ENCODE measurements around the gene KLF1. TPM values are rescaled to one million over a fixed set of nuclear protein-coding genes. Genes with fewer than 3 reads are reported as not detected.
A peak's percentile ranks its signal among the peaks of the same experiment; 100 is the strongest.

Gene KLF1
- total RNA-seq, result 0.69 TPM

GRCh38 chr19:12886969-12887747, at the start of gene KLF1:
Gene KLF1, minus strand, starts transcription at chr19:12887201. Its CDS starts 61 bp downstream, at chr19:12887140.

DNA sequence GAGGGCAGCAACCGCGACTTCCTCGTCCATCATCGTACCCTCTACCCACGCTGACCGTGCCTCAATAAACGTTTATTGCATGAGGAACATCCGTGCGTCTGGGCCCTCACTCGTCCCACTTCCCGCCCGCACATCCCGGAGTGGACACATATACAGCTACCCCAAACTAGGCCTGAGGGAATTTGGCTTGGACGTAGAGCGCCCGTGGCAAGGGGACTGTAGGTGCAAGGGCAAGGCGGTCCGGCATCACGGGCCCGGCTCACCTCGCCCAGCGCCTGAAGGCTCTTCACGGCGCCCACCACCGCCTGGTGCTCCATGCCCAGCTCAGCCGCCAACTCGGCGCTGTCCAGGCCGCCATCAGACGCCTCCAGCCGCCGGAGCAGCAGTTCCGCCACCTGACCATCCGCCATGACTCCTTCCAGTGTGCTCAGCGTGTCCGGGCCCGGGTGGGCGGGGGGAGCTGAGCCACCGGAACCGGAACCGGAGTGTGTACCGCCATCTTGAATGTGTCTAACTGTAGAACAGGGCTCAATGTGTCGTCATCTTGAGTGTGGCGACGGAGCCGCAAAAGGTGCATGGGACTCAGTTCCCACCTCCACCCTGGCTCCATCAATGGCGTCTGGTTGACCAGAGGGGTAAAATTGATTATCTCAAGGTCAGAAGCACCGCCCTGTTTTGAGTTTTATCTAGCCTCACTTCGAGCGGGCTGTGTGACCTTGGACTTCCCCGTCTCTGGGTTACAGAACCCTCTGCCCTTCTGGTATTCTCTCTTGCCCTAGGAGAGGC, 46.5 kb upstream of the KLF1 start, which contains the start of gene FARSA:
Gene FARSA (minus strand): TSS at position 425 of the 786 bp plus-strand sequence. CDS start 15 bp downstream, at position 410.

DNA sequence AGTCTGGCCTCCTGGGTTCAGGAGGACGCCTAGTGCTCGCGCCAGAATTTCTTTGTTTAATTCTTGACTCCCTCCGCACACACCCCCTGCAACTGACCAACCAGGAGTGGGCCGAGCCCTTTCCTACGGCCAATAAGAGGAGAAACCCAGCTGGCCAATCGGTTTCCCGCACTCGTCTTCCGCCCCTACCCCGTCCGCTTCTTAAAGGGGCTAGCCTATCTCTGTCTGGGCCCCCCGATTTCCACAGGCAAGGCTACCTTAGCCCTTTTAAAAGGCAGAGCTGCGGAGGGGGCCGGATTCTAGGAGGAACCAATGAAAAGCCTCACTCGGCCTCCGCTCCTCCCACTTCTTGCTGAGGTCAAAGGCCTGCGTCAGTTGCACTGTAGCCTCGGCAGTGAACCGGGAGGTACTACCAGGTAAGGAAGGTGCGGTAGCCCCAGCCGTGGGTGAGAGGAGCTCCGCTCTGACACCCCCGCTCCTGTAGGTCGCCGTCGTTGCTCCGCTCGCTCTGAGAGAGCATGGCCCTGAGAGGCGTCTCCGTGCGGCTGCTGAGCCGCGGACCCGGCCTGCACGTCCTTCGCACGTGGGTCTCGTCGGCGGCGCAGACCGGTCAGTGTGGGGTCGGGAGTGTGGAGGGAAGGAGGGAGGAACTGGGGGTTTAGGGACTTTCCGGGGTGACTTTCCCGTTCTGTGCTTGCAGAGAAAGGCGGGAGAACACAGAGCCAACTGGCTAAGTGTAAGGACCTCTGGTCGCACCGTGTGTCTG, 4.0 kb upstream of the KLF1 start, which contains the start of gene GCDH:
Gene GCDH (plus strand): TSS at position 374 of the 766 bp plus-strand sequence. CDS start 145 bp downstream, at position 519.

GRCh38 chr19:12881172-12881808, 5.7 kb downstream of the KLF1 start, which contains the start of gene DNASE2:
Gene DNASE2, minus strand, starts transcription at chr19:12881449. Its CDS starts 74 bp downstream, at chr19:12881375.

GRCh38 chr19:12838182-12838885, 48.7 kb downstream of the KLF1 start, which contains the start of gene MAST1:
Gene MAST1, plus strand, starts transcription at chr19:12838515. Its CDS starts 58 bp downstream, at chr19:12838573.

GRCh38 chr19:12834566-12834943, 52.4 kb downstream of the KLF1 start, which contains the start of gene RTBDN:
Gene RTBDN, minus strand, starts transcription at chr19:12834579. Its CDS starts 4,600 bp downstream, at chr19:12829979.

Small RNA genes within 50 kb of the gene (small RNA-seq; reads per million reads assigned to genes)
- 0.69 reads per million, percentile 67 among the genes with 10 or more reads in this experiment for gene MIR5695
- gene MIR6794, result 0.08 reads per million

Other genes starting within 250 kb of the KLF1 start
- 18.5 TPM for gene MAN2B1, start 220.5 kb downstream of the KLF1 start, total RNA-seq
- gene WDR83, start 220.4 kb downstream of the KLF1 start, total RNA-seq, result 12.9 TPM
- 63.2 TPM for gene DHPS, start 205.3 kb downstream of the KLF1 start, total RNA-seq
- gene GNG14, start 199.2 kb downstream of the KLF1 start, total RNA-seq, result not detected
- 13.6 TPM for gene FBXW9, start 190.6 kb downstream of the KLF1 start, total RNA-seq
- 137 TPM for gene TNPO2, start 163.3 kb downstream of the KLF1 start, total RNA-seq
- 123 TPM for gene TRIR, start 152.5 kb downstream of the KLF1 start, total RNA-seq
- 71.5 TPM for gene GET3, start 149.7 kb downstream of the KLF1 start, total RNA-seq
- gene BEST2, start 135.4 kb downstream of the KLF1 start, total RNA-seq, result not detected
- gene HOOK2, start 111.6 kb downstream of the KLF1 start, total RNA-seq, result 22.6 TPM
- 21.7 TPM for gene JUNB, start 95.7 kb downstream of the KLF1 start, total RNA-seq
- 290 TPM for gene PRDX2, start 85.4 kb downstream of the KLF1 start, total RNA-seq
- gene THSD8, start 85.1 kb downstream of the KLF1 start, total RNA-seq, result not detected
- 11.3 TPM for gene RNASEH2A, start 80.6 kb downstream of the KLF1 start, total RNA-seq
- 1.8 TPM for gene RTBDN, start 52.6 kb downstream of the KLF1 start, total RNA-seq
- gene MAST1, start 48.7 kb downstream of the KLF1 start, total RNA-seq, result 71.0 TPM
- gene DNASE2, start 5.8 kb downstream of the KLF1 start, total RNA-seq, result 7.8 TPM
- 21.9 TPM for gene GCDH, start 4.0 kb upstream of the KLF1 start, total RNA-seq
- gene SYCE2, start 32.1 kb upstream of the KLF1 start, total RNA-seq, result not detected
- gene FARSA, start 46.5 kb upstream of the KLF1 start, total RNA-seq, result 64.8 TPM
- gene CALR, start 51.4 kb upstream of the KLF1 start, total RNA-seq, result 382 TPM
- gene RAD23A, start 58.7 kb upstream of the KLF1 start, total RNA-seq, result 33.2 TPM
- 19.6 TPM for gene GADD45GIP1, start 70.0 kb upstream of the KLF1 start, total RNA-seq
- gene DAND5, start 82.4 kb upstream of the KLF1 start, total RNA-seq, result not detected
- 27.9 TPM for gene NFIX, start 108.3 kb upstream of the KLF1 start, total RNA-seq
- gene LYL1, start 215.7 kb upstream of the KLF1 start, total RNA-seq, result 3.9 TPM
- 17.3 TPM for gene TRMT1, start 229.5 kb upstream of the KLF1 start, total RNA-seq
- gene NACC1, start 231.1 kb upstream of the KLF1 start, total RNA-seq, result 22.1 TPM

All from diencephalon (tissue), 1 donor.